ENCODE measurements around the gene IL12RB1. TPM values are rescaled to one million over a fixed set of nuclear protein-coding genes. Genes with fewer than 3 reads are reported as not detected.
"Not testable (repeated sequence)": the region's sequence is repeated elsewhere in the genome, so short reads cannot be mapped to it uniquely, and the experiment has no call there.

Gene IL12RB1
- total and polyA plus RNA-seq, 2 of the 13 experiments (the other 11 are each of a cell fraction or from before 2014, with no cell fraction given), result 0.03 to 0.04 TPM

GRCh38 chr19:18107235-18107634, 20.5 kb upstream of the IL12RB1 start (continued):
- TF ChIP-seq TRAFD1 (CRISPR knock-in tag; IDR thresholded peaks at IDR 0.05; ENCODE audit: borderline replicate concordance) (no peak), ZNF124 (CRISPR knock-in tag; IDR thresholded peaks at IDR 0.05) (no peak), ZNF7 (CRISPR knock-in tag; IDR thresholded peaks at IDR 0.05) (no peak)

- H3K4me1 ChIP-seq (ENCODE audit: insufficient read depth, low read length), result peaks cover 57% of the 10 kb centered on the region
- H3K9me3 ChIP-seq (ENCODE audit: low read length); CTCF ChIA-PET (ENCODE audit: low intra/inter-chr PET ratio, low total read pairs); BruUV-seq (replicated peaks); ATAC-seq; H4K20me1 ChIP-seq (ENCODE audit: insufficient read depth, low read length); H3K36me3 ChIP-seq (replicated peaks in 1 of 2; ENCODE audit: control insufficient read depth in 1 of 2, insufficient read depth in 2 of 2, low read length in 2 of 2); H3K27me3 ChIP-seq (ENCODE audit: control insufficient read depth in 1 of 2, insufficient read depth in 2 of 2, low read length in 2 of 2); in situ Hi-C loops (cut with HindIII; ENCODE audit: extremely low pct_ligation_motif_present, low pct_unique_long_range_greater_than_20kb); H2AFZ ChIP-seq (ENCODE audit: low read length); FAIRE-seq; intact Hi-C loops (cut with micrococcal nuclease; ENCODE audit: unreplicated experiment); H3K79me2 ChIP-seq (ENCODE audit: insufficient read depth, low read length); DNase-seq (ENCODE audit: low spot score); H3K9ac ChIP-seq (ENCODE audit: insufficient read depth, low read depth, low read length); H3K27ac ChIP-seq (ENCODE audit: extremely low read length, insufficient read depth, low read length); H3K4me2 ChIP-seq (ENCODE audit: low read depth, low read length); H3K4me3 ChIP-seq (replicated peaks in 1 of 3; ENCODE audit: insufficient read depth in 1 of 3, low read depth in 2 of 3, low read length in 3 of 3): not testable (repeated sequence)
- 0 out of 4 replicates have a peak, but pooled peaks of 1 of the 2 experiments have one; percentile 8 for TF ChIP-seq HMGXB4 (CRISPR knock-in tag; IDR thresholded peaks at IDR 0.05; ENCODE audit: borderline replicate concordance in 1 of 2, low read depth in 1 of 2)
- POLR2A ChIA-PET, result interaction anchor here (0.8 kb wide), 1 partner anchor 12 kb away, joined by 3 read pairs; no protein-coding TSS in a partner anchor
- 31% methylated on average over 7 of the region's 7 CpGs for WGBS (ENCODE audit: low lambda C conversion rate)
Observed at GRCh38 chr19:18105259-18105658, 18.5 kb upstream of the IL12RB1 start.
